Erythroblast (primary cell): ENCODE data around the gene SELL.
"Not testable (repeated sequence)": the region's sequence is repeated elsewhere in the genome, so short reads cannot be mapped to it uniquely, and the experiment has no call there.

Experiments used
- DNase-seq, 2 experiments: peaks; one replicate each; lab custom pipeline; 2025; lab: John Stamatoyannopoulos, UW
- GATA1 ChIP-seq: IDR thresholded peaks from 2 replicates; pipeline ENCODE4 v1.6.1; 2011; ENCODE audit warnings: low read depth, mild to moderate bottlenecking, control low read depth, low read length, moderate library complexity
- POLR2A ChIP-seq: IDR thresholded peaks from 2 replicates; pipeline ENCODE4 v1.6.1; 2011; ENCODE audit warnings: mild to moderate bottlenecking, low read length

The SELL gene

GRCh38 chr1:169696273-169697100 is 14.9 kb downstream of the SELL start:
- no peak for TF ChIP-seq POLR2A
- no peak for TF ChIP-seq GATA1
- no peak for DNase-seq

DNA sequence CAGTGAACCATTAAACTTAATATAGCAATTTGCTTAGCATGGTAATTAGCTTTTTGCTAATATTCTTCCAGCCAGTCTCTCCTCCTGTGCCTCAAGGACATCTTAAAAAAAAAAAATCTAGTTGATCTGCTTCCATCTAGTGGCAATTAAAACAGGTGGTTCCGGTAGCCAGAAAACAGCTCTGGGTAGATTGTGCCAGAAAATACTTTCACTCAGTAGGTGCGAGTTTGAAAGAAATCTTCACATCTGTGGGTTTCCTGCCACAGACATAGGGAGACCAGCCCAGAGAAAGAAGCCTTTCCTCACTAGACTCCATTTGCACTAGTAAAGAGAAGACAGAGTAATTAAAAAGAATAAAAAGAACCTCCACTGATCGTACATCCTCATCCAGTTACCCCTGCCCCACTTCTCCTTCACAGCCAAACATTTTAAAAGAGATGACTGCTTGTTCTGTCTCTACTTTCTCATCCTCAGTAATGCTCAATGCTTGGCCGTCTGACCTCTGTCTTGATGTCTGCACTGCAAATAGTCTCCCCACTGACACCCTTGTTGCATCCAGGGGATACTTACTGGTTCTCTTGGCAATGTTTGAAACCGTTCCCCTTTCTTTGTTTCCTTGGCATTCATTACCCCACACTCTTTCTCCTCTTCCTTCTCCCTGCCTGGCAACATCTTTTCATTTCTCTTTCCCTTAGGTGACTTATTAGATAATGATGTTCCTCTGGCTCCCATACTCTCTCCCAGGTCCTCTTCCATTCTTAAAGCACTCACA is 16.9 kb downstream of the SELL start:
- TF ChIP-seq GATA1 (no peak), POLR2A (no peak)
- DNase-seq, result no peak

DNA sequence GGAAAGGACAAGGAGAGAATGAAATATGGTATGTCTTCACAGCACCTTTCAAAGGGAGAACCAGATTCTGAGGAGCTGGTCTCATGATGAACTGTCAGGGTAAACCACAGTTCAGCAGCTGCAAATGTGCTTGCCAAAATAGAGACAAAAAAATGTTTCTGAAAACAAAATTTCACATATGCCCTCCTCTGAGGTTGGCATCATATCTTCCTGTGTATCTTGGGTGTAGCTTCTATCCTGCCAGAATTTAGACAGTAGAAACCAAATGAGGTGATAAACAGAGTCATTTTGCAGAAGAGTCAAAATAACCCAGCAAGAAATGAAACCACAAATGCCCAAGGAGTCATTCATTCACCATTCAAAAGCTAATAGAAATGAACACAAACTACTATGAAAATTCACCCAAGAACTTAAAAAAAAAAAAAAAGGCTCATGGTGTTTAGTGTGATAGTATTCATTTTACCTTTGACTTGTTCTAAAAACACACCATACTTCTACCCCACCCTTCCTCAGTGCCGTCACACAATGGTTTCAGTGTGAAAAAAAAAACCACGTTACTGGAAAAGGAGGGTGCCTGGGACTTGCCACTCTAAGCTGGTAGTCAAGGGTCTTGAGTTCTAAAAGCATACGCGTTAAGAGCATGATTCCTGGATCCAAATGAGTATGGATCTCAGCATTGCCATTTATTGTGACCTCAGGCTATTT is 18.5 kb downstream of the SELL start:
- DNase-seq, result no peak
- TF ChIP-seq POLR2A, result no peak
- no peak for TF ChIP-seq GATA1

DNA sequence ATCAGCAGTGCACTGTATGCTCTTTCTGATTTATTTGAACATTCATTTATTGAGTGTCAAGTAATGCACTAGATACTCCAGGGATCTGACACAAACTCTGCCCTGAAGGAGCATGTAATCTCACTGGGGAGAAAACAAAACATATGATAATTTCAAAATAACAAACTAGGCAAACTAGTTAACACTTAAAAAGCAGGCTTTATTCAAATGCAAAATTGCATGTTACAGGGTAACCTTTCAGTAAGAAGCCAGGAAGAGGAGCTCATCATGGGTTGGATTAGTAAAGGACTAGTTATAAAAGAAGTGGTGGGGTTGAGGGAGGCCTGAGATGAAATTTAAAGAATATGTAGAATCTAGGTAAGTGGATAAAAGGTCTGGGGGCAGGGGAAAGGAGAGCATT is 20.9 kb downstream of the SELL start:
- no peak for TF ChIP-seq GATA1
- TF ChIP-seq POLR2A, result no peak
- DNase-seq, result no peak

GRCh38 chr1:169689395-169689794 is 22.0 kb downstream of the SELL start:
- no peak for TF ChIP-seq GATA1
- TF ChIP-seq POLR2A, result no peak
- no peak for DNase-seq

DNA sequence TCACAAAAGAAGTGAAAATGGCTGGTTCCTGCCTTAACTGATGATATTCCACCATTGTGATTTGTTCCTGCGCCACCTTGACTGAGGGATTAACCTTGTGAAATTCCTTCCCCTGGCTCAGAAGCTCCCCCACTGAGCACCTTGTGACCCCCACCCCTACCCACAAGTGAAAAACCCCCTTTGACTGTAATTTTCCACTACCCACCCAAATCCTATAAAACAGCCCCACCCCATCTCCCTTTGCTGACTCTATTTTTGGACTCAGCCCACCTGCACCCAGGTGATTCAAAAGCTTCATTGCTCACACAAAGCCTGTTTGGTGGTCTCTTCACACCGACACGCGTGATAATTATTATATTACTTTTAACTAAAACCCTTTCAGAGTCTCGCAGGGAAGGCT is 23.0 kb downstream of the SELL start:
- DNase-seq, result not testable (repeated sequence)

GRCh38 chr1:169683661-169684060 is 27.8 kb downstream of the SELL start:
- TF ChIP-seq POLR2A (no peak), GATA1 (no peak)
- DNase-seq, result no peak

DNA sequence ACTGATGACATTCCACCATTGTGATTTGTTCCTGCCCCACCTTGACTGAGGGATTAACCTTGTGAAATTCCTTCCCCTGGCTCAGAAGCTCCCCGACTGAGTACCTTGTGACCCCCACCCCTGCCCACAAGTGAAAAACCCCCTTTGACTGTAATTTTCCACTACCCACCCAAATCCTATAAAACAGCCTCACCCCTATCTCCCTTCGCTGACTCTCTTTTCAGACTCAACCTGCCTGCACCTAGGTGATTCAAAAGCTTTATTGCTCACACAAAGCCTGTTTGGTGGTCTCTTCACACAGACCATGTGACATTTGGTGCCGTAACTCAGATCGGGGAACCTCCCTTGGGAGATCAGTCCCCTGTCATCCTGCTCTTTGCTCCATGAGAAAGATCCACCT is 28.3 kb downstream of the SELL start:
- DNase-seq, result not testable (repeated sequence)

DNA sequence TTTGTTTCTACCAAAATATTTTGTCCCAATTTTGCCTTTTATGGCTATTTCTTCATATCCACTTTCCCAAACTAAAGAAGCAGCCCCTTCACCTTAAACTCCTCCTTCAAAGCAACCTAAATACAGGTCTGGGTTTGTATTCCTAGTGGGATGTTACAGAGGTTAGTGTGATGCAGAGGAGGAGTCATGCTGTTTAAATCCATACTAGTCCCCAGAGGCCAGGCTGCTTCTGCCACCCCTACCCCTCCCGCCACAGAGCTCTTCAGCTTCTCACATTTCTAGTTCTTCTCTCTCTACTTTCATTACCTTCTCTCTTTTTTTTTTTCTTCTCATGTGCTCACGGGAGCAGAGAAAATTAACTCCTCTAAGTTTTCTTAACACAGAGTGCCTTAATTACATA is 29.3 kb downstream of the SELL start:
- DNase-seq, result no peak
- TF ChIP-seq POLR2A (no peak), GATA1 (no peak)

GRCh38 chr1:169681140-169681539 is 30.3 kb downstream of the SELL start:
- DNase-seq, result no peak

GRCh38 chr1:169680377-169681019 is 30.9 kb downstream of the SELL start:
- no peak for DNase-seq
- TF ChIP-seq GATA1, result no peak
- TF ChIP-seq POLR2A, result no peak

More at GRCh38 chr1:169681140-169681539, 30.3 kb downstream of the SELL start:
- TF ChIP-seq GATA1 (no peak), POLR2A (no peak)

DNA sequence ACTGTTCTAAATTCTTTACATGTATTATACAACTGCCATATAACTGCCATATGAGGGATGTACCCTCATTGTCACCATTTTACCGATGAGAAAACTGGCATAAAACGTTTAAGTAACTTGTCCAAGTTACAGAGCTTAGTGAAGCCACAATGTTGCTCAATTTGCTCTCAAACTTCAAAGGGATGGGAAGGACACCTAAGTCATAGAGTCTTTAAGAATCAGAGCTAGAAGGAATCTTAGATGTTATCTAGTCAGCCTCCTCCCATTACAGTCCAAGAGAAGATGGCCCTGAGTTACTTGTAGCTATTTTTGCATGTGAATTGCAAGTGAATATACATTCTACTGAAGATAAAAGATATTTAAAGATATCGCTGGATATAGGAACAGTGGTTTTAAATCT is 31.7 kb downstream of the SELL start:
- DNase-seq, result no peak
- no peak for TF ChIP-seq POLR2A
- no peak for TF ChIP-seq GATA1

- no peak for DNase-seq
Measured at GRCh38 chr1:169676001-169676400, 35.4 kb downstream of the SELL start.

GRCh38 chr1:169670836-169671235 is 40.6 kb downstream of the SELL start:
- no peak for DNase-seq
- no peak for TF ChIP-seq POLR2A
- TF ChIP-seq GATA1, result no peak

More at GRCh38 chr1:169676001-169676400, 35.4 kb downstream of the SELL start:
- TF ChIP-seq POLR2A (no peak), GATA1 (no peak)

DNA sequence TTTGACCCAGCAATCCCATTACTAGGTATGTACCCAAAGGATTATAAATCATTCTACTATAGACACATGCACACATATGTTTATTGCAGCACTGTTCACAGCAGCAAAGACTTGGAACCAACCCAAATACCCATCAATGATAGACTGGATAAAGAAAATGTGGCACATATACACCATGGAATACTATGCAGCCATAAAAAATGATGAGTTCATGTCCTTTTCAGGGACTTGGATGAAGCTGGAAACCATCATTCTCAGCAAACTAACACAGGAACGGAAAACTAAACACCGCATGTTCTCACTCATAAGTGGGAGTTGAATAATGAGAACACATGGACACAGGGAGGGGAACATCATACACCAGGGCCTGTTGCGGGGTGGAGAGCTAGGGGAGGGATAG is 41.2 kb downstream of the SELL start:
- not testable (repeated sequence) for DNase-seq

DNA sequence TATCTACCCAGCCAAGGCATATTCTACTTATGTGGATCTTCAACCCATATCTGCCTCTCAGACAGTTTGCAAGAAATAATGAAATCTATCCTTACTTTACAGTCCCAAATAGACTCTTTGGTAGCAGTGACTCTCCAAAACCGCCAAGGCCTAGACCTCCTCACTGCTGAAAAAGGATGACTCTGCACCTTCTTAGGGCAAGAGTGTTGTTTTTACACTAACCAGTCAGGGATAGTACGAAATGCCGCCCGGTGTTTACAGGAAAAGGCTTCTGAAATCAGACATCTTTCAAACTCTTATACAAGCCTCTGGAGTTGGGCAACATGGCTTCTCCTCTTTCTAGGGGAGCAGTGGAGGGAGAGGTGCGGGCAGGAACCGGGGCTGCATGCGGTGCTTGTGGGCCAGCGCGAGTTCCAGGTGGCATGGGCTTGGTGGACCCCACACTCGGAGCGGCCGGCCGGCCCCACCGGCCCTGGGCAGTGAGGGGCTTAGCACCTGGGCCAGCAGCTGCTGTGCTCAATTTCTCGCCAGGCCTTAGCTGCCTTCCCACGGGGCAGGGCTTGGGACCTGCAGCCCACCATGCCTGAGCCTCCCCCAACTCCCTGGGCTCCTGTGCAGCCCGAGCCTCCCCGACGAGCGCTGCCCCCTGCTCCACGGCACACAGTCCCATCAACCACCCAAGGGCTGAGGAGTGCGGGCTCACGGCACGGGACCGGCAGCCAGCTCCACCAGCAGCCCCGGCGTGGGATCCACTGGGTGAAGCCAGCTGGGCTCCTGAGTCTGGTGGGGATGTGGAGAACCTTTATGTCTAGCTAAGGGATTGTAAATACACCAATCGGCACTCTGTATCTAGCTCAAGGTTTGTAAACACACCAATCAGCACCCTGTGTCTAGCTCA is 43.5 kb downstream of the SELL start:
- peak in 1 of 2 experiments; percentile 4 for DNase-seq

- DNase-seq, result not testable (repeated sequence)
Measured at GRCh38 chr1:169667227-169667639, 44.2 kb downstream of the SELL start.

GRCh38 chr1:169662680-169663079 is 48.7 kb downstream of the SELL start:
- not testable (repeated sequence) for DNase-seq

GRCh38 chr1:169661066-169661465 is 50.4 kb downstream of the SELL start:
- not testable (repeated sequence) for DNase-seq

DNA sequence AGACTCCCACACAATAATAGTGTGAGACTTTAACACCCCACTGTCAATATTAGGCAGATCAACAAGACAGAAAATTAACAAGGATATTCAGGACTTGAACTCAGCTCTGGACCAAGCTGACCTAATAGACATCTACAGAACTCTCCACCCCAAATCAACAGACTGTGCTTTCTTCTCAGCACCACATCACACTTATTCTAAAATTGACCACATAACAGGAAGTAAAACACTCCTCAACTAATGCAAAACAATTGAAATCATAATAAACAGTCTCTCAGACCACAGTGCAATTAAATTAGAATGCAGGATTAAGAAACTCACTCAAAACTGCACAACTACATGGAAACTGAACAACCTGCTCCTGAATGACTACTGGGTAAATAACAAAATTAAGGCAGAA is 52.6 kb downstream of the SELL start:
- not testable (repeated sequence) for DNase-seq
